HG02571 (cell line): Measurements from ENCODE around the gene POU6F2.
"Not testable (repeated sequence)": the region's sequence is repeated elsewhere in the genome, so short reads cannot be mapped to it uniquely, and the experiment has no call there.

Experiments
- ATAC-seq: cut with Tn5 transposase; IDR thresholded peaks from one replicate; pipeline ENCODE4 v1.9.1; 2021; ENCODE audit warnings: mild to moderate bottlenecking, moderate library complexity; ENCODE audit not compliant: unreplicated experiment

Gene POU6F2

GRCh38 chr7:39339591-39339990, 361.9 kb downstream of the POU6F2 start:
- no peak for ATAC-seq

- no peak for ATAC-seq
Observed at GRCh38 chr7:39341083-39341482, 363.4 kb downstream of the POU6F2 start.

GRCh38 chr7:39342763-39343162, 365.1 kb downstream of the POU6F2 start:
- ATAC-seq, result no peak

- no peak for ATAC-seq
Observed at GRCh38 chr7:39349452-39350123, 371.9 kb downstream of the POU6F2 start.

- no peak for ATAC-seq
Observed at GRCh38 chr7:39353615-39354376, 376.1 kb downstream of the POU6F2 start.

GRCh38 chr7:39355664-39356063, 378.0 kb downstream of the POU6F2 start:
- no peak for ATAC-seq

- no peak for ATAC-seq
Observed at GRCh38 chr7:39356172-39356925, 378.6 kb downstream of the POU6F2 start.

- no peak for ATAC-seq
Observed at GRCh38 chr7:39357648-39358047, 379.9 kb downstream of the POU6F2 start.

GRCh38 chr7:39360038-39360437, 382.3 kb downstream of the POU6F2 start:
- no peak for ATAC-seq

- ATAC-seq, result no peak
Observed at GRCh38 chr7:39360766-39361165, 383.1 kb downstream of the POU6F2 start.

GRCh38 chr7:39365751-39366295, 388.1 kb downstream of the POU6F2 start:
- ATAC-seq, result no peak

GRCh38 chr7:39367451-39367850, 389.7 kb downstream of the POU6F2 start:
- no peak for ATAC-seq

GRCh38 chr7:39367943-39368342, 390.2 kb downstream of the POU6F2 start:
- ATAC-seq, result no peak

- no peak for ATAC-seq
Observed at GRCh38 chr7:39372383-39372782, 394.7 kb downstream of the POU6F2 start.

- no peak for ATAC-seq
Observed at GRCh38 chr7:39374436-39375040, 396.8 kb downstream of the POU6F2 start.

- no peak for ATAC-seq
Observed at GRCh38 chr7:39375047-39375873, 397.6 kb downstream of the POU6F2 start.

GRCh38 chr7:39375874-39376190, 398.1 kb downstream of the POU6F2 start:
- no peak for ATAC-seq

GRCh38 chr7:39376881-39377280, 399.2 kb downstream of the POU6F2 start:
- ATAC-seq, result not testable (repeated sequence)

GRCh38 chr7:39379416-39379815, 401.7 kb downstream of the POU6F2 start:
- no peak for ATAC-seq

GRCh38 chr7:39383136-39383535, 405.4 kb downstream of the POU6F2 start:
- no peak for ATAC-seq
